AG10803 (cell line): ENCODE measurements around the gene MGAM2.
A peak's percentile ranks its signal among the peaks of the same experiment; 100 is the strongest.

ENCODE experiments used
- DNase-seq: peaks from one replicate; pipeline ENCODE4 v3.0.0; 2010; ENCODE audit warnings: low read depth
- H3K4me3 ChIP-seq: 2 replicates; pipeline ENCODE4 v1.5.1; 2011; ENCODE audit warnings: mild to moderate bottlenecking, low read length, control low read depth
- TF ChIP-seq, protein P1 (sequence below): conservative IDR thresholded peaks from 2 replicates; pipeline ENCODE4 v1.5.1; 2011; ENCODE audit warnings: mild to moderate bottlenecking, low read length, control low read depth, inconsistent platforms

MGAM2 gene

DNA sequence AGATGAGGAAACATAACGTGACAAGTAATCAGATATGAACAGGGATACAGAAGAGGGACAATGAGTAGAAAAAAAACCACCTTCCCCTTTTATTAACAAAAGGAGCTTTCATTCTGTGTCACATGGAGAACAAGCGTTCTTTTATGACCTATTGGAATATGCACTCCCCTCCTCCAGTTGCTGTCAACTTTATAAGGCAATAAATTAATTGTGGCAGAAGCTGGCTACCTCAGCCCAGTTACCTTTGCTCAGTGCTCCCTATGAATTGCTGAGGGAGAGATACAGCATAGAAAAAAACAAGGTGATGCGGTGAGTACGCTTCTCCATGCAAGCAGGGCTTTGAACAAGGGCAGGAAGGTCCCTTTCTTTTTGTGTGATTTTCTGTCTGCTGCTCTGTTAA is at the start of gene MGAM2:
MGAM2 (plus strand) TSS at position 220 of the 400 bp plus-strand sequence. CDS start 5,156 bp downstream, outside the sequence.
- no peak for DNase-seq
- TF ChIP-seq, protein P1, sequence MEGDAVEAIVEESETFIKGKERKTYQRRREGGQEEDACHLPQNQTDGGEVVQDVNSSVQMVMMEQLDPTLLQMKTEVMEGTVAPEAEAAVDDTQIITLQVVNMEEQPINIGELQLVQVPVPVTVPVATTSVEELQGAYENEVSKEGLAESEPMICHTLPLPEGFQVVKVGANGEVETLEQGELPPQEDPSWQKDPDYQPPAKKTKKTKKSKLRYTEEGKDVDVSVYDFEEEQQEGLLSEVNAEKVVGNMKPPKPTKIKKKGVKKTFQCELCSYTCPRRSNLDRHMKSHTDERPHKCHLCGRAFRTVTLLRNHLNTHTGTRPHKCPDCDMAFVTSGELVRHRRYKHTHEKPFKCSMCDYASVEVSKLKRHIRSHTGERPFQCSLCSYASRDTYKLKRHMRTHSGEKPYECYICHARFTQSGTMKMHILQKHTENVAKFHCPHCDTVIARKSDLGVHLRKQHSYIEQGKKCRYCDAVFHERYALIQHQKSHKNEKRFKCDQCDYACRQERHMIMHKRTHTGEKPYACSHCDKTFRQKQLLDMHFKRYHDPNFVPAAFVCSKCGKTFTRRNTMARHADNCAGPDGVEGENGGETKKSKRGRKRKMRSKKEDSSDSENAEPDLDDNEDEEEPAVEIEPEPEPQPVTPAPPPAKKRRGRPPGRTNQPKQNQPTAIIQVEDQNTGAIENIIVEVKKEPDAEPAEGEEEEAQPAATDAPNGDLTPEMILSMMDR, result no peak
- no peak within 1 kb of the TSS for H3K4me3 ChIP-seq

DNA sequence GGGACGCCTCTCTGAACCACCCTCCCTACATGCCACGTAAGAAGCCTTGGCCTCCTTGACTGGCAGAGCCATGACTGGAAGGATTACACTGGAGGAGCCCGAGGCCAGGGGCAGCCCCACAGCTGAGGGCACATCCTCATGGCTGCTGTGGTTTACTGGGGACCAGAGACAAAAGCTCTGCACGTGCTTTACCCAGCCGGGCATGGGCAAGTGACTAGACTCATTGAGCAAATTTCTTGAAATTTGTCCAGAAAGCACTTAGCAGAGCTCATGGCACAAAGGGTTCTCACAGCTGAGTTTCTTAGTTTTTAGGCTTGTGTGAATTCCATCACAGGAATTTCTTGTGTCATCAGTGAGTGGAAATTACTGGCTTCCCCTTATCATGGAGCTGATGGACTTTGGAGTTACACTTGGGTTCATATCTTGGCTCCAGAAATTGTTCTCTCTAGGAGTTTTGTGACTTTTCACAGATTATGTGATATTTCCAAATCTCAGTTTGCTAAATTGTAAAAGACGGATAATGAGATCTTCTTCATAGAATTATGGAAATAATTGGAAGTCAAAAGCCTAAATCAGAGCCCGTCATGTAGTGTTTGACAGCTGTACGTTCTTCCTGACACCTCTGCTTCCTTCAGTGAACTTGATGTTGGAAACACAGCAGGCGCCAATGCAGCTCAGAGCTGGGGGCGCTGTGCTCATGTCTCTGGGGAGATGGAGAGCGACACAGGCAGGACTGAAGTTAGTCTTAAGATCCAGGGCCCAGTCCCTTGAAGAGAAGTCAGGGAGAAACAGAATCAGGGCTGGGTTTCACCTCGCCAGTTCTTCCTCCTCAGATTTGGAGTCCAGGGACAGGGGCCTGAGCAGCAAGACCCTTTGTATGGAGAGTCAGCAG is 47.7 kb upstream of the MGAM2 start:
- TF ChIP-seq, protein P1, result no peak
- H3K4me3 ChIP-seq, result no peak overlapping the region
- DNase-seq, result peak; percentile 6

DNA sequence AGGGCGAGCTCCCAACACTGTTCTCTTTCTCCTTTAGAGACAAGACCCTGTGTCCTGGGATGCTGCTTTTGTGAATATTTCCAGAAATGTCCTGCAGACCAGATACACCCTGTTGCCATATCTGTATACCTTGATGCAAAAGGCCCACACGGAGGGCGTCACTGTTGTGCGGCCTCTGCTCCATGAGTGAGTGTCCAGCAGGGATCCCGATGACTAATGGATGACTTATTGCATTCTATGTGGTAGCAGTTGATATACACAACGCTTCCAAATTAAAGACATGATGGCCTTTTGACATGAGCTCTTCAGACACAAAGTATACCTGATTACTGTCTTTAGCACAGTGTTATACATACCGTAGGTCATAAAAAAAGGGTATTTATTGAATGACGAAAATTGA is 45.0 kb upstream of the MGAM2 start:
- no peak overlapping the region for H3K4me3 ChIP-seq
- no peak for DNase-seq
- TF ChIP-seq, protein P1, result no peak

DNA sequence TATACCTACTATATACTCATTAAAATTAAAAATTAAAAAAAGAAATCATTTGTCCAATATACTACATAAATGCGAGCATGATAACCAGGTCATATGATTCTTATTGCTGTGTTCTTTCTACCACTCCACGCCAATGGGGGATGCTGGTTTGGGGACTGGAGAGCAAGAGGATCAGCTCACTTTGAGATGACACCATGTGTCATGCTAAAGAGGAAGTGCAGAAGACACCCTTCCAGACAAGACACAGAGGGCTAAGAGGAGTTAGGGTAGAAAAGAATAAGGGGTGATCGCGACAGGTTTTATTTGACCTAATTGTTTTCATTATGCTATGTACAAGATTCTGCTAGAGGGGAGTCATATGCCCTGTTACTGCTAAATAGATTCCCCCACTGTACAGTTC is 33.8 kb upstream of the MGAM2 start:
- no peak overlapping the region for H3K4me3 ChIP-seq
- DNase-seq, result no peak
- TF ChIP-seq, protein P1, result no peak

DNA sequence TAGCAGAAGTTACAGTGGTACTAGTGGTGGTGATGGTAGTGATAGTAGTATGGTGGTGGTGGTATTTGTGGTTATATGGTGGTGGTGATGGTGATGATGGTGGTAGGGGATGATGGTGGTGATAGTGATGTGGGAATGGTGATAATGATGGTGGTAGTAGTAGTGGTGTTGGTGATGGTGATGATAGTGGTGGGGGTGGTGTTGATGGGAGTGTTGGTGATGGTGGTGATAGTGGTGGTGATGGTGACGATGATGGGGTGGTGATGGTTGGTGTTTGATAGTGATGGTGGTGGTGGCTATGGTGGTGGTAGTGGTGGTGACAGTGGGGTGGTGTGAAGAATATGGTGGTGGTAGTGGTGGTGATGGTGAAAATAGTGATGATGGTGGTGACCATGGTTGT is 27.9 kb upstream of the MGAM2 start:
- H3K4me3 ChIP-seq, result no peak overlapping the region
- DNase-seq, result no peak
- TF ChIP-seq, protein P1, result no peak

DNA sequence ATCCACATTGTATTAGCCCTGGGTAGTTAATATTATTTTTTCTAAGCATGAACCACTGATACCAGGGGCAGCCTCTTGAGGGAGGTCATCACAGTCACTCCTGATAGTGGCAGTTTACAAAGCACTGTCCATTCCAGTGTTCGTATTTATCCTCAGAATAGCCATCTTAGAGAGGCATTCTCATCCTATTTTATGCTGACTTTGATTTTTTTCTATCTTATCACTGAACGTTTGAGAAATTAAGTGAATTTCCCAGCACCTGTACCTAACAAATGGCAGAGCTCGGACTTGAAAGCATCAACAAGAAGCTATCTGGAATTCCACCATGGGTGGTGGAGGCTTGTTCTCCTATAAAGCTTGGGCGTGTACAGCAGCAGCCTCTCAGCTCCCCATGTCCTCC is 26.1 kb upstream of the MGAM2 start:
- DNase-seq, result no peak
- TF ChIP-seq, protein P1, result no peak
- no peak overlapping the region for H3K4me3 ChIP-seq
